HepG2 (cell line): ENCODE data around the gene TLR6. TPM values are rescaled to one million over a fixed set of nuclear protein-coding genes. Genes with fewer than 3 reads are reported as not detected.

Source experiments
- ATAC-seq: fragments of 200-7000 bp; cut with Tn5 transposase; 3 replicates; pipeline ENCODE4 v1.9.1; 2020; ENCODE audit warnings: mild to moderate bottlenecking, moderate library complexity
- BruUV-seq: library from RNA; stranded (reverse); fragments of 400-500 nt; replicated peaks from 2 replicates; lab custom pipeline; 2021; lab: Mats Ljungman, UMichigan
- CTCF ChIA-PET: fragments of 300-600 bp; formaldehyde crosslinking; extraction: SDS; loops from one replicate; lab custom pipeline; 2021; ENCODE audit warnings: low total read pairs, inconsistent platforms, low intra/inter-chr PET ratio; lab: Yijun Ruan, JAX
- POLR2A ChIA-PET: fragments of 350-600 bp; sonication (Branson Sonifier 250); formaldehyde crosslinking; loops from one replicate; lab custom pipeline; 2020; ENCODE audit warnings: antibody characterized with exemption, inconsistent platforms; lab: Yijun Ruan, JAX
- DNase-seq: peaks from one replicate; pipeline ENCODE4 v3.0.0-alpha.2; 2015; ENCODE audit warnings: low spot score
- FAIRE-seq: peaks from 3 replicates; lab custom pipeline; 2011; peaks lifted over from hg19 to GRCh38; lab: Jason Lieb, UNC
- H2AFZ ChIP-seq: one replicate; pipeline ENCODE4 v1.6.1; 2011; ENCODE audit warnings: low read length, inconsistent platforms
- H3K27ac ChIP-seq: fragments of 300-600 bp; 3 replicates; pipeline ENCODE4 v1.8.0; 2011; ENCODE audit warnings: mixed run types, mild to moderate bottlenecking, mixed read lengths, low read length, inconsistent platforms; ENCODE audit not compliant: insufficient read depth; ENCODE audit errors: extremely low read length
- H3K27me3 ChIP-seq, 2 experiments: fragments of 200-600 bp in 1 of 2; 2 replicates in 1 of 2; 3 replicates in 1 of 2; pipeline versions ENCODE4 v1.6.0 to v1.8.0; 2011; ENCODE audit warnings: low read length in 2 of 2, mild to moderate bottlenecking in 2 of 2, moderate library complexity in 2 of 2, inconsistent platforms in 1 of 2; ENCODE audit not compliant: insufficient read depth in 2 of 2, control insufficient read depth in 1 of 2
- H3K36me3 ChIP-seq, 2 experiments: fragments of 200-600 bp in 1 of 2; replicated peaks in 1 of 2; 2 replicates in 1 of 2; 3 replicates in 1 of 2; pipeline versions ENCODE4 v1.5.1 to v1.8.0; 2011; ENCODE audit warnings: low read length in 2 of 2, inconsistent platforms in 1 of 2; ENCODE audit not compliant: insufficient read depth in 2 of 2, control insufficient read depth in 1 of 2
- H3K4me1 ChIP-seq: 2 replicates; pipeline ENCODE4 v1.5.1; 2012; ENCODE audit warnings: low read length, inconsistent platforms; ENCODE audit not compliant: insufficient read depth
- H3K4me2 ChIP-seq: 2 replicates; pipeline ENCODE4 v1.6.0; 2011; ENCODE audit warnings: low read depth, low read length, inconsistent platforms
- H3K4me3 ChIP-seq, 3 experiments: fragments of 200-600 bp in 1 of 3; sonication (generic), shearing (Covaris generic) in 1 of 3; replicated peaks in 1 of 3; 2 replicates each; pipeline ENCODE4 v1.5.1; 2011 to 2016; ENCODE audit warnings: low read length in 3 of 3, inconsistent platforms in 2 of 3, low read depth in 2 of 3, mild to moderate bottlenecking in 2 of 3, control low read depth in 1 of 3, mixed read lengths in 1 of 3; ENCODE audit not compliant: insufficient read depth in 1 of 3
- H3K79me2 ChIP-seq: one replicate; pipeline ENCODE4 v1.6.1; 2011; ENCODE audit warnings: low read length, inconsistent platforms; ENCODE audit not compliant: insufficient read depth
- H3K9ac ChIP-seq: 2 replicates; pipeline ENCODE4 v1.6.0; 2011; ENCODE audit warnings: mild to moderate bottlenecking, low read depth, low read length, inconsistent platforms; ENCODE audit not compliant: insufficient read depth
- H3K9me3 ChIP-seq: 2 replicates; pipeline ENCODE4 v1.5.1; 2012; ENCODE audit warnings: mild to moderate bottlenecking, low read length
- H4K20me1 ChIP-seq: 2 replicates; pipeline ENCODE4 v1.6.0; 2011; ENCODE audit warnings: inconsistent platforms, mild to moderate bottlenecking, low read length, moderate library complexity; ENCODE audit not compliant: insufficient read depth
- ARHGAP35 ChIP-seq: sonication (generic); formaldehyde crosslinking; IDR thresholded peaks from 2 replicates; pipeline ENCODE4 v1.9.0; 2022; ENCODE audit warnings: mild to moderate bottlenecking, inconsistent platforms, moderate library complexity, missing genetic modification reagents, borderline replicate concordance
- IRF1 ChIP-seq: sonication (generic); formaldehyde crosslinking; IDR thresholded peaks from 2 replicates; pipeline ENCODE4 v1.4.0; 2020; ENCODE audit warnings: low read depth, mild to moderate bottlenecking, missing genetic modification reagents
- NPAS2 ChIP-seq: sonication (generic); formaldehyde crosslinking; IDR thresholded peaks from 2 replicates; pipeline ENCODE4 v1.8.0; 2022; ENCODE audit warnings: mild to moderate bottlenecking, missing genetic modification reagents, borderline replicate concordance
- RORA ChIP-seq: sonication (generic); formaldehyde crosslinking; IDR thresholded peaks from 2 replicates; pipeline ENCODE4 v1.5.0; 2020; ENCODE audit warnings: mild to moderate bottlenecking, missing genetic modification reagents, moderate library complexity
- ZNF18 ChIP-seq: sonication (generic); formaldehyde crosslinking; IDR thresholded peaks from 2 replicates; pipeline ENCODE4 v1.8.0; 2022; ENCODE audit warnings: mild to moderate bottlenecking, missing genetic modification reagents; ENCODE audit not compliant: insufficient replicate concordance
- ZNF510 ChIP-seq: sonication (generic); formaldehyde crosslinking; IDR thresholded peaks from 2 replicates; pipeline ENCODE4 v1.4.0; 2020; ENCODE audit warnings: low read depth, mild to moderate bottlenecking, missing genetic modification reagents
- WGBS: methylation state at CpG from one replicate; pipeline ENCODE4 v1.1.6; 2017; ENCODE audit warnings: low lambda C conversion rate; 5-methylcytosine and 5-hydroxymethylcytosine counted together
- in situ Hi-C: cut with HindIII; loops from 2 replicates; pipeline ENCODE4 v1.10.0; 2017; ENCODE audit warnings: low pct_unique_long_range_greater_than_20kb; ENCODE audit not compliant: extremely low pct_ligation_motif_present
- intact Hi-C: fragments of 100-400 bp; cut with micrococcal nuclease; formaldehyde crosslinking; loops from one replicate; pipeline ENCODE4 v1.10.0; 2022; ENCODE audit not compliant: unreplicated experiment
- polyA plus RNA-seq, 8 experiments: library from polyadenylated mRNA; depleted of rRNA in 3 of 8; stranded (reverse) in 7 of 8; unstranded in 1 of 8; fragments of >200 nt; fragmentation: Illumina TruSeq in 4 of 8; extraction: Trizol in 4 of 8; gene quantifications; 2 replicates each; pipeline versions ENCODE4 v1.2.1 to v1.2.3, GENCODE V29; 2011 to 2016; ENCODE audit warnings: low read depth in 4 of 8, missing spikeins in 1 of 8, mixed read lengths in 1 of 8; ENCODE audit not compliant: insufficient read depth in 1 of 8
- total RNA-seq, 5 experiments: library from RNA; depleted of rRNA; stranded (reverse); fragments of >200 nt; fragmentation: Illumina TruSeq; extraction: Trizol; gene quantifications; 2 replicates each; pipeline ENCODE4 v1.2.3, GENCODE V29; 2016; ENCODE audit warnings: low read depth in 1 of 5

TLR6 gene
- total and polyA plus RNA-seq, 2 of the 13 experiments (the other 11 are each of a cell fraction or from before 2014, with no cell fraction given) = 0.33 to 0.71 TPM

- FAIRE-seq (no peak), ATAC-seq (no peak), DNase-seq (no peak)
- in situ Hi-C loops (no loop called here), intact Hi-C loops (no loop called here)
- Histone ChIP-seq H2AFZ (no peak overlapping the region), H3K4me1 (no peaks in the 10 kb centered on the region), H3K36me3 (no peaks in the 10 kb centered on the region), H3K4me2 (no peak overlapping the region), H3K27me3 (peaks cover 0 to 8% of the 10 kb centered on the region in 2 experiments; a peak in 2 of 5 replicates), H4K20me1 (no peaks in the 10 kb centered on the region), H3K27ac (no peak overlapping the region), H3K4me3 (no peak overlapping the region), H3K9me3 (no peaks in the 10 kb centered on the region), H3K79me2 (no peaks in the 10 kb centered on the region), H3K9ac (no peak overlapping the region)
- POLR2A ChIA-PET = no interaction called here
- CTCF ChIA-PET = no interaction called here
- TF ChIP-seq IRF1 (CRISPR knock-in tag) = no peak
- TF ChIP-seq ARHGAP35 = no peak
- TF ChIP-seq NPAS2 (CRISPR knock-in tag) = no peak
- TF ChIP-seq ZNF510 (CRISPR knock-in tag) = no peak
- TF ChIP-seq ZNF18 = no peak
- TF ChIP-seq RORA = no peak
- 46% methylated on average over 2 of the region's 2 CpGs for WGBS
- no TSS peak for BruUV-seq
These were observed 81.3 kb downstream of the TLR6 start for GRCh38 chr4:38775326-38775725.
